GM12892 (cell line): ENCODE data around the gene JAGN1.

ENCODE experiments used
- POLR2A ChIP-seq: IDR thresholded peaks from 2 replicates; pipeline ENCODE4 v1.6.1; 2011; ENCODE audit warnings: low read depth, low read length, control low read depth
- POLR2AphosphoS5 ChIP-seq: IDR thresholded peaks from 2 replicates; pipeline ENCODE4 v1.6.1; 2011; ENCODE audit warnings: low read depth, low read length, control low read depth

DNA sequence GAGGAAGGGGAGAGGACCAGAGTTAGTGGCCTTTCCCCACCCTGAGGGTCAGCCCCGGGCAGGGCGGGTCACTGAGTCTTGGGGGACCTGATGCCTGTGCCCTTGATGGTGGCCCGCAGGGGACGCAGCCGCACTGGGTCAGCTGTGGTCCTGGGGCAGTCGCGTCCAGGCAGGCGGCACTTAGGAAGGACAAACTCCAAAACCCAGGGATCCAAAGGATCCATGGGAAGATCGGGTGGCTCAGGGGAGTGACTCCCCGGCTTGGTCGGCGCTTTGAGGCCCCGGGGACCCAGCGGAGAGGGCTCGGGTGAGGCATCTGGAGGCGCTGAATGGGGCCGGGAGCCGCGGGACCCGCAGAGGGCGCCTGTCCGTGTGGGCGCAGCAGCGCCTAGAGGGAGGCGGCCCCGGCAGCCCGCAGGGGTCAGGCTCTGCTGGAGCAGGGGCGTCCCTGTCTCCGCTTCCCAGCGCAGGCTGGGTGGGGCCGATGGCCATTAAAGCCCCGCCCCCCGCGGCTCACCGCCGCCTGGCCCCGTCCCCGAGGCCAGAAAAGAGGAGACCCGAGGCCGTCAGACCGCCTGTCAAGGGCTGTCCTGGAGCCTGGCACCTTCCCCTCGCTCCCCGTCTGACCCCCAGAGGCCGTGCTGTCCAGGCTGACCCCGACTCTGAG is 27.9 kb upstream of the JAGN1 start:
- no peak for TF ChIP-seq POLR2A
- no peak for TF ChIP-seq POLR2AphosphoS5
